Liver (tissue), 3 donors: ENCODE results near the gene TNFRSF13B.

ENCODE experiments used
- TF ChIP-seq, protein P1 (sequence below): fragments of 150-350 bp; IDR thresholded peaks from 2 replicates; pipeline ENCODE4 v1.5.1; 2017; ENCODE audit warnings: improper control_type of control experiment, low read depth, low read length; ENCODE audit not compliant: missing input control
- TF ChIP-seq, protein P2 (sequence below): IDR thresholded peaks from 2 replicates; pipeline ENCODE4 v1.6.1; 2016; ENCODE audit warnings: antibody characterized with exemption
- TF ChIP-seq, protein P3 (sequence below): IDR thresholded peaks from 2 replicates; pipeline ENCODE4 v1.6.1; 2016; ENCODE audit warnings: antibody characterized with exemption
- donor health status: healthy.
- donor health status: healthy.

DNA sequence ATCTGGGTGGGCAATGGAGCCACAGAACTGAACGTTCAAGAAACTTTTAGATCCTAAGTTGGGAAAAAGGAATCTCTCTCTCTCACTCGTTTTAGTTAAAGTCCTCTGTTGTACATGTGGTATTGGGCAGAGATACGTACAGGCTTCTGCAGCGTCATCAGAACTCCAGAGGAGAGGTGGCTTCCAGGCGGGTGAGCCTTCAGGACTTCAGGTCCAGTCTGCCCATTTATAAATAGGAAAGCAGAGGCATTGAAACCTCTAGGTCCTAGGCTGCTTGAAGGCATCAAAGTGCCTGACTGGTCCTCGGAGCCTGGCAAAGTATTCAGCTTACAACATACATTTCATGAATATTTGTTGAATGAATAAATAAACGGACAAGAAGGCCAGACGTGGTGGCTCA, 8.1 kb upstream of the TNFRSF13B start:
- TF ChIP-seq, protein P1, sequence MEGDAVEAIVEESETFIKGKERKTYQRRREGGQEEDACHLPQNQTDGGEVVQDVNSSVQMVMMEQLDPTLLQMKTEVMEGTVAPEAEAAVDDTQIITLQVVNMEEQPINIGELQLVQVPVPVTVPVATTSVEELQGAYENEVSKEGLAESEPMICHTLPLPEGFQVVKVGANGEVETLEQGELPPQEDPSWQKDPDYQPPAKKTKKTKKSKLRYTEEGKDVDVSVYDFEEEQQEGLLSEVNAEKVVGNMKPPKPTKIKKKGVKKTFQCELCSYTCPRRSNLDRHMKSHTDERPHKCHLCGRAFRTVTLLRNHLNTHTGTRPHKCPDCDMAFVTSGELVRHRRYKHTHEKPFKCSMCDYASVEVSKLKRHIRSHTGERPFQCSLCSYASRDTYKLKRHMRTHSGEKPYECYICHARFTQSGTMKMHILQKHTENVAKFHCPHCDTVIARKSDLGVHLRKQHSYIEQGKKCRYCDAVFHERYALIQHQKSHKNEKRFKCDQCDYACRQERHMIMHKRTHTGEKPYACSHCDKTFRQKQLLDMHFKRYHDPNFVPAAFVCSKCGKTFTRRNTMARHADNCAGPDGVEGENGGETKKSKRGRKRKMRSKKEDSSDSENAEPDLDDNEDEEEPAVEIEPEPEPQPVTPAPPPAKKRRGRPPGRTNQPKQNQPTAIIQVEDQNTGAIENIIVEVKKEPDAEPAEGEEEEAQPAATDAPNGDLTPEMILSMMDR, result no peak
- TF ChIP-seq, protein P2, sequence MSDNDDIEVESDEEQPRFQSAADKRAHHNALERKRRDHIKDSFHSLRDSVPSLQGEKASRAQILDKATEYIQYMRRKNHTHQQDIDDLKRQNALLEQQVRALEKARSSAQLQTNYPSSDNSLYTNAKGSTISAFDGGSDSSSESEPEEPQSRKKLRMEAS, result no peak
- TF ChIP-seq, protein P3, sequence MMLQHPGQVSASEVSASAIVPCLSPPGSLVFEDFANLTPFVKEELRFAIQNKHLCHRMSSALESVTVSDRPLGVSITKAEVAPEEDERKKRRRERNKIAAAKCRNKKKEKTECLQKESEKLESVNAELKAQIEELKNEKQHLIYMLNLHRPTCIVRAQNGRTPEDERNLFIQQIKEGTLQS, result no peak
